HG02588 (cell line): ENCODE data around the gene NDUFB5.

Source experiments
- ATAC-seq: cut with Tn5 transposase; IDR thresholded peaks from one replicate; pipeline ENCODE4 v1.9.1; 2021; ENCODE audit warnings: mild to moderate bottlenecking, moderate library complexity; ENCODE audit not compliant: unreplicated experiment

NDUFB5 gene

GRCh38 chr3:179673523-179673922 lies 68.9 kb downstream of the NDUFB5 start:
- no peak for ATAC-seq

- ATAC-seq = no peak
Measured at GRCh38 chr3:179676081-179676480, 71.5 kb downstream of the NDUFB5 start.
